ENCODE measurements around the gene UBE2Z.
"Not testable (repeated sequence)": the region's sequence is repeated elsewhere in the genome, so short reads cannot be mapped to it uniquely, and the experiment has no call there.

Gene UBE2Z

DNA sequence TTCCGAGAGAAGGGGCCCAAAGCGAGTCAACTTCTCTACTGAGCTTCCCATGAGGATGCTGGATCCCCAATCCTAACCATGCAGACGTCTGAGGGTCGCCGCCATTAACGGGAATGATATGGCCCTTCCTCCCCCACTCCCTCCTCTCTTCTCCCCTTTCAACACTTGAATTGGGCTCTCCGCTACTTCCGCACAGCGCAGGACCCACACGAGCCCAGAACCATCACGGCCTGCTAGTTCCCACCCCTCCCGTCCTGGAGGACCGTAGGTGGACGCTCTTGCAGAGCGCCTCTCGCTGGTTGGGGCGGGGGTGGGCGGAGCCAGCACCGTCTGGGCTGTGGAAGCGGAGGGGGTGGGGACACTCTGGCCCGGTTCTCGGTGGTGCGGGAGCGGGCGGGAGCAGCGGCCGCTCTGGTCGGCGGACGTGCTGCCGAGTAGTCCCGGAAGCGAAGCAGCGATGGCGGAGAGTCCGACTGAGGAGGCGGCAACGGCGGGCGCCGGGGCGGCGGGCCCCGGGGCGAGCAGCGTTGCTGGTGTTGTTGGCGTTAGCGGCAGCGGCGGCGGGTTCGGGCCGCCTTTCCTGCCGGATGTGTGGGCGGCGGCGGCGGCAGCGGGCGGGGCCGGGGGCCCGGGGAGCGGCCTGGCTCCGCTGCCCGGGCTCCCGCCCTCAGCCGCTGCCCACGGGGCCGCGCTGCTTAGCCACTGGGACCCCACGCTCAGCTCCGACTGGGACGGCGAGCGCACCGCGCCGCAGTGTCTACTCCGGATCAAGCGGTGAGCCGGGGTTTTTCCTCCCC lies at the start of gene UBE2Z:
UBE2Z (plus strand) TSS at position 361 of the 797 bp plus-strand sequence; CDS start at position 458, 97 bp downstream.
- DNase-seq (ENCODE audit: low read depth in 3 of 3), result peak; percentile 78 to 90 (median 81)

GRCh38 chr17:48860034-48860433 lies 48.2 kb upstream of the UBE2Z start:
- DNase-seq (ENCODE audit: low read depth in 3 of 3), result no peak

DNA sequence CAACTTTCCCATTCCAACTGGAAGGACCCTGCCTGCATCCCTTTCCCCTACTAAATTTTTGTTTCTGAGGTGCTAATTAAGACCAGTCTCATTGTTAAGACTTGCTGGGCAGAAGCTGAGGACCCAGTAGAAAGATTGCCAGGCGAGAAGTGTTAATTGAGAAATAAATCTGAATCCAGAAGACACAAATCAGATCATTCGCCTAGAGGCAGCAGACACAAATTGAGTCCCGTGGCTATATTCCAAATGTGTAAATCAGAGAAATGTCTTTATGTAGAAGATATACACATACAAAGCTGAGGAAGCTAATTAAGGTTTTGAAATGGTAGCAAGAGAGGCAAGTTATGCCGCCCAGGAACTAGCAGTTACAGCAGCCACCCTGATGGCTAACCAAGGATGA lies 47.8 kb upstream of the UBE2Z start:
- no peak for DNase-seq (ENCODE audit: low read depth in 3 of 3)

- no peak for DNase-seq (ENCODE audit: low read depth in 3 of 3)
Measured at GRCh38 chr17:48868916-48869500, 39.2 kb upstream of the UBE2Z start.

DNA sequence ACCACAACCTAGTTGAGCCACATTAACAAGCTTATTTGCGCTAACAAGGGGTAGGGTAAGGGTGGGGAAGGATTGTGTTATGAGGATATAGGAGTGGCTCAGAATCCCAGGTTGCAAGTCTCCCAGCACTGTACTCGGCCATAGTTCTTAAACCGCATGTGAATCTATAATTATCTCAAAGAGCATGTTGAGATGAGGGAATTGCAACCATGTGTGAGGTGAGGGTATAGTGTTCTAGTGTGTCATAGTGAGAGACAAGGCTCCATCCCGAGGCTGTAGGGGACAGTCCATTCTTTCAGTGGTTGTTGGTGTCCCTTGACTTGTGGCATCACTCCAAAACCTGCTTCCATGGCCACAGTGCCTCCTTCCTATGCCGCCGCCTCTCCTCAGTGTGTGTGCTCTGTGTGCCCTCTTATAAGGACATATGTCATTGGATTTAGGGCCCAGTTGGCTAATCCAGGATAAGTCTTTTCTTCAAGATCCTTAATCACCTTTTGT lies 38.3 kb upstream of the UBE2Z start:
- DNase-seq (ENCODE audit: low read depth in 3 of 3), result no peak

DNA sequence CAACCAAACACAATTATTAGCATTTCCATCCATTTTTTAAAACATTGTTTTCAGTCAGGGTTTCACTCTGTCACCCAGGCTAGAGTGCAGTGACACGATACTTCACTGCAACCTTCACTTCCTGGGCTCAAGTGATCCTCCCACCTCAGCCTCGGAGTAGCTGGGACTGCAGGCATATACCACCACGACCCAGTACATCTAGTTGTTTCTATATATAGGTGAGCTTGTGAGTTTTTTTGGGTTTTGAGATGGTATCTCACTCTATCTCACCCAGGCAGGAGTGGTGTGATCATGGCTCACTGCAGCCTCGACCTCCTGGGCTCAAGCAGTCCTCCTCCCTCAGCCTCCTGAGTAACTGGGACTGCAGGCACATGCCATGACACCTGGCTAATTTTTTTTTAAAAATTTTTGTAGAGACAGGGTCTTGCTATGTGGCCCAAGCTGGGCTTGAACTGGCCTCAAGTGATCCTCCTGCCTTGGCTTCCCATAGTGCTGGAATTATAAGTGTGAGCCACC lies 37.1 kb upstream of the UBE2Z start:
- no peak for DNase-seq (ENCODE audit: low read depth in 3 of 3)

DNA sequence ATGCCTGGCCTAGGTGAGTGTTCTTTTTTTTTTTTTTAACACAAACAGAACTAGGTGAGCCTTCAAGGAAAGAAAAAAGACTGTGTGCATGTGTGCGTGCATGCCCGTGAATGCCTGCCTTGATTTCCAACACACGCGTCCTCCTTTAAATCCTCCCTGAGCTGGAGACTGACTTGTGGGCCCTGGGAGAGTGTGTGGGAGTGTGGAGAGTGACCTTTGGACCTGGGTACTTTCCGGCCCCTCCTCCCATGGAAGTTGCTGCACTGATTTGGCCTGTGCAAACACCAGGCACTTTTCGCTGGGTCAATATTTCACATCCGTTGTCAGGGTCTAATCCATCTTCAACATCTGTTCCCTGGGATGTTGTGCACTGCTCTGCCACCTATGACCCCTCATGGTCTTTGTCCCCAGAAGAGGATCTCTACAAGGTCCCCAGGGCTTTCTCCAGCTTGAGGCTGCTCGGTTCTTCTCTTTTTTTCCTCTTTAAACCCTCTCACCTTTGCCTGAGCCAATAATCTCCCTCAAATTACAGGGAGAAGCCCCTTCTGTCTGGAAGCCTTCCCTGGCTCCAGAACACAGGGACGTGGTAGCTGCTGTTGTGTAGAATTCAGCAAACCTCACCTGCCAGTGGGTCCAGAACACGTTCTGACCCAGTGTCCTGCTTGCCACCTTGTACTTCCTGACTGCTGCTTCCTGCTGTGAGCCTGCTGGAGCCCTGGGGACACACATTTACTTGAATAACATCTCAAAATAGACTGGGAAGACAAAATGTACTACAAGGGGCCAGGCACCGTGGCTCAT lies 36.5 kb upstream of the UBE2Z start:
- no peak for DNase-seq (ENCODE audit: low read depth in 3 of 3)

DNA sequence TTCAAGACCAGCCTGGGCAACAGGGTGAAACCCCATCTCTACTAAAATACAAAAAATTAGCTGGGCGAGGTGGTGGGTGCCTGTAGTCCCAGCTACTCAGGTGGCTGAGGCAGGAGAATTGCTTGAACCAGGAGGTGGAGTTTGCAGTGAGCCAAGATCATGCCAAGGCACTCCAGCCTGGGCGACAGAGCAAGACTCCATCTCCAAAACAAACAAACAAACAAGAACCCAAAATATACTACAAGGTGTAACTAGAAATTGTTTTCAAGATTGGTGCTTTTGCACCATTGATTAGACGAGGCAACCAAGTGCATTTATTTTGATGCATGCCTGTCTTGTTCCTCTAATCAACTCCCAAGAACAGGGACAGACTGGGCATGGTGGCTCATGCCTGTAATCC lies 35.8 kb upstream of the UBE2Z start:
- DNase-seq (ENCODE audit: low read depth in 3 of 3), result not testable (repeated sequence)

DNA sequence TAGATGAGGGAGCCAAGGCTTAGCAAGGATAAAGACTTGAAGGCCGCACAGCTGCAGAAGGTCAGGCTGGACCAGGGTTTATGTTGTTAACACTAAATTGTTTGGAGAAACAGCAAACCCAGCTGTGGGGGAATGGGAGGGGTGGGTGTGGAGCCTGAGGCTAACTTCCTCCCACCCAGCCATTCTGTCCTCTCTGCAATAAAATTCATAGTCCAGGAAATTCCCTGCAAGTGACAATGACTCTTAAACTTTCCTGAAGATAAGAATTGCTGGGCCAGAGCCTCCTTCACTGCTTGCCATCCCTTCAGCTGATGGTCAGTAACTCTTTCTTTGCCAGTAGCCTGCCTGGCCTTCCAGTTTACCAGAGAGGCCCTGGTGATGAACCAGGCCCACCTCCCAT lies 35.0 kb upstream of the UBE2Z start:
- DNase-seq (ENCODE audit: low read depth in 3 of 3), result no peak

DNA sequence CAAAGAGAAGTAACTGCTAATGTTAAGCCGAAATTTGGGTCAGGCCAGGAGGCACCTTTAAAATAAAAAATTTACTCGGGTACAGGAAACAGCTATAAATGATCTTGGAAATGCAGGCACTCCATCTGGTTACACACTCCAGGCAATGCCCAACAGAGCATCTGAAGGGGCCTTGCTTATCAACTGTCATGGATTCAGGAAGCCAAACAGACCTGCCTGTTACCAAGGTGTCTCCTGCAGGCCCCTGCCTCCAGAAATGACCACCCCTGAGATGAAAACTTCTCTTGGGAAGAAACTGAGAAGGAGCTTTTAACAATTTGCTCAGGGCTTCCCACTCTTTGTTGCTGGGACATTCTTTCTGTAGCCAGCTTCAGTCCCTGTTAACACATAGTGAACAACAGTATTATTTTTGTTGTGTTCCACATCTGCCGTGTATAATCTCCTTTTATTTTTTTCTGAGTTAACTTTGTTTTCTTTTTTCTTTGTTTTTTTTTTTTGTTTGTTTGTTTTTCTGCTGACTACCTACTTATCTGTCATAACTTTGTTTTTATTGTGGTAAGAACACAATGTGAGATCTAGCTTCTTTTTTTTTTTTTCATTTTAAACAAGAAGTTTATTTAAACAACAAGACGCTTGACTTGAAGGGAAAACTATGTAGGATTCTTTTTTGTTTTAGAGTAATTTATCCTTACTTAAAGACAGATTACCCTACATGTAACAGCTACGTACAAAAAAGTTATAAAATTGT lies 34.3 kb upstream of the UBE2Z start:
- DNase-seq (ENCODE audit: low read depth in 3 of 3), result no peak

- peak in 2 of 3 experiments; percentile 18 to 42 for DNase-seq (ENCODE audit: low read depth in 3 of 3)
Measured at GRCh38 chr17:48878920-48879898, 29.0 kb upstream of the UBE2Z start.

GRCh38 chr17:48882272-48882671 lies 25.9 kb upstream of the UBE2Z start:
- DNase-seq (ENCODE audit: low read depth in 3 of 3), result no peak

DNA sequence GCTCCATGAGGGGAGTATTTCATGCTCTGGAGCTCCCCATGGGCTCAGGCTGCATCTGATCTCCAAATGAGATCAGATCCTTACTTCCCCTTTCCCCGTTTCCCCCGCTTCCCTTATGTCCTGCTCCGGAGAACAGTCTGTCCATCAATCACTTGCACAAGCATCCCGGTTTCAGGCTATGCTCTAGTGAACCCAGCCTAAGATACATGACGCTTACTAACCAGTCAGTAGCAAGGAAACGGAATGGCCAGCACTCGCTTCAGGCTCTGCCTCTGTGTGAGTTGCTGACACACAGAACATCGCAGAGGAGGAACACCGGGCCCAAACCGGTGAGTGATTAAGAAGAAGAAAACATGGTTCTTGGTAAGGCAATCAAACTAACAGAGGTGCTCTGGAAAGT lies 25.0 kb upstream of the UBE2Z start:
- DNase-seq (ENCODE audit: low read depth in 3 of 3), result no peak

GRCh38 chr17:48890086-48890485 lies 18.1 kb upstream of the UBE2Z start:
- no peak for DNase-seq (ENCODE audit: low read depth in 3 of 3)

DNA sequence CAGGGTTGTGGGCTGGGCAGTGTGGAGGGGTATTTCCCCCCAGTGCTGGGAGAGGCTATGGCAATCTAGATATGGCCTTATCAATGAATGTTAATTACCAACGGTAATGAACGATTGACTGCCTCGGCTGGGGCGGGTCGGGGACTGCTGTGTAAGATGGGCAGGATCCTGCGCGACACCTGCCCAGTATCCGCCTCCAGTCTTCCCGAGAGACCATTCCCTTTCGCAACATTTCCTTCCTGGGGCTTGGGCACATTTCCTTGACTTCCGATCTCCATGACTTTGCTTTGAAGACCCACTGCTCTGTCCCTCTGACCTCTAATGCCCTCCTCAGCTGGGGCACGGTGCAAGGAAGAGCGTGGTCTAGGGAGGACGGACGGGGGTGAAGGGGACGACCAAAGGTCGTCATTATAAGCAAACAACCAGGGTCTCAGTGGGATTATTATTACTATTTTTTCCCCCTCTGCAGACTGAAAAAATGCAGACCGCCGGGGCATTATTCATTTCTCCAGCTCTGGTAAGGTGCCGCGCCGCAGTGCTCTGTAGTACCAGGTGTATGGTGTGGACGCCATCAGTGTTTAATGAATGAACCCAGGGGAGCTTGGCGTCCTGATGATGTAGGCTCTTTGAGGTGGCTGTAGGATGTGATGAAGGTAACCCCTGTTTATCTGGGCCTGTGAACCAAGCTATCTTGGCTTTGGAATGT lies 15.1 kb upstream of the UBE2Z start:
- no peak for DNase-seq (ENCODE audit: low read depth in 3 of 3)

GRCh38 chr17:48893646-48894508 lies 14.3 kb upstream of the UBE2Z start:
- no peak for DNase-seq (ENCODE audit: low read depth in 3 of 3)

DNA sequence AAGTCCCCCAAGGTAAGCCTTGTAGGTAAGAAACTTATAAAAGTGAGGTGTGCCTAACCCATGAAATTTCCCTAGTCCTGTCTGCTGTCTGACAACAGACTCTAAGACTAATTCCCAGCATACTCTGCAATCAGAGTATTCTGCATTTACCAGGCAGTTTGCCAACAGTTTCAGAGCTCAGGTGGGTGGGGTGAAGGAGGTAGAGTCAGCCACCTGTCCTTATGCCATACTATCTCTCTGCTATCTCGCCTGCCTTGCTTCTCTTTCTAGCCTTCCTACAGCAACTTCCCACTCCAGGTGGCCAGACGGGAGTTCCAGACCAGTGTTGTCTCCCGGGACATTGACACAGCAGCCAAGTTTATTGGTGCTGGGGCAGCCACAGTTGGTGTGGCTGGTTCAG lies 13.3 kb upstream of the UBE2Z start:
- no peak for DNase-seq (ENCODE audit: low read depth in 3 of 3)

DNA sequence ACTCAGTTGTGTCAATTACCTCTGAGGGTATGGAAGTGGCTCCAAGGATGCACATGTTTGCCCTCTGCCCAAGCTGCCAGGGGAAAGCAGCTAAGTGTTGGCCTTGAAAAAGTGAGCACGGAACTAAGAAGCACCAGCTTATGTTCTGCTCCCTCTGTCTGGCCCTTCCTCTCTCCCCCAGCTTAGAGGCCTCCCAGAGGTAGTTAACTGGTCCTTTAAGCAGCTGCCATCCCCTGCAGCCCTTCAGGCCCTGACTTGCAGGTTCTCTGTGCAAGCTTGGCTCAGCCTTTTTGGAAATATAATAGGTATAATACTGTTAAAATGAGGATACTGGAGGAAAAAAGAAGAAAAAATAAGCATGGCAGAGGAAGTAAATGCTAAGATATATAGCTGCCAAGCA lies 7.0 kb upstream of the UBE2Z start:
- no peak for DNase-seq (ENCODE audit: low read depth in 3 of 3)

- no peak for DNase-seq (ENCODE audit: low read depth in 3 of 3)
Measured at GRCh38 chr17:48903401-48903800, 4.8 kb upstream of the UBE2Z start.
